Prostate gland (tissue), 2 donors: ENCODE results near the gene TRIM15.

Experiments
- POLR2A ChIP-seq: fragments of 450-650 bp; IDR thresholded peaks from one replicate; pipeline ENCODE4 v1.6.1; 2016; ENCODE audit warnings: antibody characterized with exemption, mild to moderate bottlenecking
- TF ChIP-seq, protein P1 (sequence below), 4 experiments: fragments of 200-600 bp in 2 of 4; fragments of 450-650 bp in 2 of 4; sonication (generic) in 2 of 4; IDR thresholded peaks; 1 replicate in 3 of 4; 2 replicates in 1 of 4; pipeline ENCODE4 v1.5.1; 2016 to 2019; ENCODE audit warnings: antibody characterized with exemption in 4 of 4, mild to moderate bottlenecking in 2 of 4, moderate library complexity in 2 of 4

- no peak for TF ChIP-seq POLR2A
- TF ChIP-seq, protein P1, sequence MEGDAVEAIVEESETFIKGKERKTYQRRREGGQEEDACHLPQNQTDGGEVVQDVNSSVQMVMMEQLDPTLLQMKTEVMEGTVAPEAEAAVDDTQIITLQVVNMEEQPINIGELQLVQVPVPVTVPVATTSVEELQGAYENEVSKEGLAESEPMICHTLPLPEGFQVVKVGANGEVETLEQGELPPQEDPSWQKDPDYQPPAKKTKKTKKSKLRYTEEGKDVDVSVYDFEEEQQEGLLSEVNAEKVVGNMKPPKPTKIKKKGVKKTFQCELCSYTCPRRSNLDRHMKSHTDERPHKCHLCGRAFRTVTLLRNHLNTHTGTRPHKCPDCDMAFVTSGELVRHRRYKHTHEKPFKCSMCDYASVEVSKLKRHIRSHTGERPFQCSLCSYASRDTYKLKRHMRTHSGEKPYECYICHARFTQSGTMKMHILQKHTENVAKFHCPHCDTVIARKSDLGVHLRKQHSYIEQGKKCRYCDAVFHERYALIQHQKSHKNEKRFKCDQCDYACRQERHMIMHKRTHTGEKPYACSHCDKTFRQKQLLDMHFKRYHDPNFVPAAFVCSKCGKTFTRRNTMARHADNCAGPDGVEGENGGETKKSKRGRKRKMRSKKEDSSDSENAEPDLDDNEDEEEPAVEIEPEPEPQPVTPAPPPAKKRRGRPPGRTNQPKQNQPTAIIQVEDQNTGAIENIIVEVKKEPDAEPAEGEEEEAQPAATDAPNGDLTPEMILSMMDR (IDR thresholded peaks at IDR 0.05), result no peak
These were observed 4.8 kb upstream of the TRIM15 start for GRCh38 chr6:30158475-30159040.
